GM21390 (cell line): Measurements from ENCODE around the gene TTC7B.

Experiments used
- ATAC-seq: cut with Tn5 transposase; IDR thresholded peaks from one replicate; pipeline ENCODE4 v1.9.1; 2021; ENCODE audit not compliant: unreplicated experiment

TTC7B gene

GRCh38 chr14:90580377-90581335, 235.6 kb downstream of the TTC7B start:
- ATAC-seq = no peak

GRCh38 chr14:90579816-90580215, 236.4 kb downstream of the TTC7B start:
- no peak for ATAC-seq

GRCh38 chr14:90579088-90579487, 237.1 kb downstream of the TTC7B start:
- no peak for ATAC-seq

DNA sequence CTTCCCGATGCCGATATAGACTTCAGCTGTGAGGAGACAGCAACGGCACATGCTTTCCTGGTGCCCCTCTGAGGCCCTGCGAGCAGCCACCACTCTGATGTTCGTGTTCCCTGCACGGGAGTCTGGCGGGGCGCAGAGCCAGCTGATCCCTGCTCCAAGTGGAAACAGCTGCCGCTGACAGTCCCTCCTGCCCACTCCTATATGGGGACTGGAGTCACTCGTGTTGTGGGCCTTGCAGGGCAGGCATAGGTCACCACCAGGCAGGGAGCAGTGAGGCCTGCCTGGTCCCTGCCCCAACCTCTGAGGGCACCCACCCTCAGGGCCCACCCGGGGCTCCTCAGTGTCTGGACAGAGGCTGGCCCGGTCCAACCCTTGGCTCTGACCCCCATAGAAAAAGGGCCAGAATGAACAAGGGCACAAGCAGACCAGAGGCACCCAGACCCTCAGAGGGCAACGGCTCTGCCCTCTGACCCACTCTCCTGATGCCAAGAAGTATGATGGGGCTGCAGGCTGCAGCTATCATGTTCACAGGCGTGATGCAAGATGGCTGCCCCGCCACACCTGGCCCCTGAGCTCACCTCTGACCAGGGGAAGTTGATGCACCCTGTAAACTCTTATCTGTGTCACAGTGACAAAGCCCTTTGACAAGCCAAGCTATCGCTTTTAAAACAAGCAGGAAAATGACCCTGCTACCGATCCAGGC, 237.8 kb downstream of the TTC7B start:
- ATAC-seq = no peak

GRCh38 chr14:90577661-90578282, 238.5 kb downstream of the TTC7B start:
- no peak for ATAC-seq

DNA sequence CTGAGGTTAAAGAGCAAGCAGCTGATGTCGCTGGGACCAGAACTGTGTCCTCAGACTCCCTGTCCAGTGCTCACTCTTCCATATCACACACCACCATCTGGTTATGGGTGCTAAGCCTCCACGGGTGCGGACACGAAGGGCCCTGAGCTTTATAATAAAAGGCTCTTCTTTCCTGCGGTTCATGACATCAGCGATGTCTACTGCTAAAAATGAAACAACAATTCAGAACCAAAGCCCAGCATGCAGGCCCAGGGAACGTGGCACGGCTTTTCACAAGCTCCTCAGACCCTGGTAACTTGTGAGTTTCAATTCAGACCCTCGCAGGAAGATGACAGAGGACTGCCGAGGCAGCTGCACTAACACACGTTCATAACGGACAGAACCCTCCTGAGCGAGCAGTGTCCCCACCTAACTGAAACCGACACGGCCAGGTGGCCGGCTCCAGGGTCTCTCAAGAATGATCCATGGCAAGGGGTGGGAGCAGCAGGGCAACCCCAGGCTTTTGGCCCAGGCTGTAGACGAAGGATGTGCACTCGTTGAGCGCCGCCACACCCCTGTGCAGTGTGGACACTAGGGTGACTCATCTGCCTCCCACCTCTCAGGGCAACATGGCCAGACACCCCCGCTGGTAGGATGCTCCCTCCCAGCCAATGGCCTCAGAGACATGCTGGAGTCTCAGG, 239.1 kb downstream of the TTC7B start:
- ATAC-seq = no peak

GRCh38 chr14:90576581-90576980, 239.6 kb downstream of the TTC7B start:
- ATAC-seq = no peak

- ATAC-seq = no peak
These were observed 240.4 kb downstream of the TTC7B start for GRCh38 chr14:90575781-90576180.

GRCh38 chr14:90575336-90575735, 240.9 kb downstream of the TTC7B start:
- ATAC-seq = no peak

DNA sequence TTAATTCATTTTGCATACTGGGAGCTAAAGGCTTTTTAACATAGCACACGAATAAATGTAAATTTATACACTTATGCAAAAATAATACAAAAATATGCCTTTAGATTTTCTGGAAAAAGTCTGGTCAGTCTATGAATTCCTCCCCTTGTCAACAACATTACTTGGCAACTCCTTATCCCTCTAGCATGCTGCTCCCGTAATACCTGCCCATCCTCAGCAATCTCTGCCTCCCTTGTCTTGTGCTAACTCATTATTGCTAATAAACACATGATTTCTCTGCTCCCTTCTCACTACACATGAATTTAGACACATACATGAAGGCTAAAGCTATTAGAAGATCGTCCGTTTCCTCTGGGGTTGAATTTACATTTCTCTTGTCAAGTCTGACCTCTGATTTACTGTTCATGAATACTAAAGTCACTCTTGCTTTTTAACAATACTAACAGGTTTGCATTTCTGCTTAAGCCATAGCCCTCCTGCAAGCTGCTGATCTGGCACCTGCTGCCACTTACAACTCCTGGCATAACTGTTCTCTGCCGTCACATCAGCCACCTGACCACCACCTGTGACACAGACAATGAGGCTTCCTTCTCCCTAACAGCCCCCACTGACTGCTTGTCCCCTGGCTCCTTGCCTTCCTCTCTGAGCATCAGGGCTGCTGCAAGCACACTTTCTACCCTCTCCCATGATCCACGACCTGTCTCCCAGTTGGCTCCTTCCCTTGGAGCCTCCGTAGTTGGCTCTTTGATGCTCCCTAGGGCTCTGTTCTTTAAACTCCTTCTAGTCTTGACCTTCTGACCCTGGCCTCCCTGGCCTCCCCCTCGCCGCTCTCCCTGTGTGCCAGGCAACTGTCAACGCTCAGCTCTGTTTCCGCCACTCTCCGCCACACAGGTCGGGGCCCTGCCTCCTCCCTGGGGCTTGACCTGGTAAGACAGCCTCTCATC, 241.8 kb downstream of the TTC7B start:
- no peak for ATAC-seq

- no peak for ATAC-seq
These were observed 242.7 kb downstream of the TTC7B start for GRCh38 chr14:90573385-90574105.

DNA sequence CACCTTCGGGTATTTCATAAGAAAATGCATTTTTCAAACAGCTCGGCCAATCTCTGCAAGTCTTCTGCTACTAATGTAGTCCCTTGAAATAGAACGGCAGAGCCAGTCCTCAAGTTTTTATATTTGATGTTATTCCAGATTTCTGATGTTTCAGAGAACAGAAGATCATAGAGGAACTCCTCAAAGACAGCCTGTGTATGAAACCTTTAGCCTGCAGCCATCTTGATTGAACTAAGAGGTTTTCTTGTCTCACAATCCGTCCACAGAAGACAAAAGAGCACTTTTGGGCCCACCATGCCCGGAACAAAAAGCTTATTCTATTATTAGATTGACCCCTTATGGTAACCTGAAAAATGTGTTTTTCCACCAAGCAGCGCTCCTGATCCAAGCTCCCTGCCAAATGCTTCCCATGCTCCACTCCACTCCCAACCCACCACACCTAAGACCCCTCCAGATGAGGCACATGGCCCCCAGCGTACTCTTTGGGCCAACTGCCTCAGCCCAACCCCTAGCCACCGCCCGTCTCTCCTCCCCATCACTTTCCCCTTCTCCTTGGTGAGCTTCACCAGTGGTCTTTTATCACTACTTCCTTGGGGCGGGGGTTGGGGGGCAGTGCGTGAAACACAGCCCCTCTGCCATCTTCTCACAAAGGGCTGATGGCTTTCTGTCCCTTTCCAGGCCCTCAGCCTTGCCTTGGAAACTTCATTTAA, 243.6 kb downstream of the TTC7B start:
- no peak for ATAC-seq

- no peak for ATAC-seq
These were observed 244.9 kb downstream of the TTC7B start for GRCh38 chr14:90571149-90571947.

- ATAC-seq = no peak
These were observed 245.8 kb downstream of the TTC7B start for GRCh38 chr14:90570461-90570860.

- ATAC-seq = no peak
These were observed 246.4 kb downstream of the TTC7B start for GRCh38 chr14:90569606-90570387.

DNA sequence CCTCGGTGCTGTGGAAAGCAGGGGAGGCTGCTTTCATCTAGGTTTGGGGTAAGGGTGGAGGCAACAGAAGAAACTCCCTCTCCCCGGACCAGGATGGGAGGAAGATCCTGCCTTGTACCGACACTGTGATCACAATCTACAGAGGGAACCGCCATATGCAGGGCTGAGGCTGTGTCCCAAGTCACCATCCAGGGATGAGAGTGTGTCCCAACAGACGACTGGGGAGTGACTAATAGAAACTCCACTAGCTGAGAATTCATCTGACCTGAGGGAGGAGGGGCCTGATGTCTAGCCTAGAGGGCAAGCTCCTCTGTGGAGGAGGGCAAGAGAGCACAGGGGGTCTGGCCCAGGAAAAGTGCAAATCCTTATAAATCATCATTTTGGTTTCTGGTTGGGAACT, 247.0 kb downstream of the TTC7B start:
- ATAC-seq = no peak

DNA sequence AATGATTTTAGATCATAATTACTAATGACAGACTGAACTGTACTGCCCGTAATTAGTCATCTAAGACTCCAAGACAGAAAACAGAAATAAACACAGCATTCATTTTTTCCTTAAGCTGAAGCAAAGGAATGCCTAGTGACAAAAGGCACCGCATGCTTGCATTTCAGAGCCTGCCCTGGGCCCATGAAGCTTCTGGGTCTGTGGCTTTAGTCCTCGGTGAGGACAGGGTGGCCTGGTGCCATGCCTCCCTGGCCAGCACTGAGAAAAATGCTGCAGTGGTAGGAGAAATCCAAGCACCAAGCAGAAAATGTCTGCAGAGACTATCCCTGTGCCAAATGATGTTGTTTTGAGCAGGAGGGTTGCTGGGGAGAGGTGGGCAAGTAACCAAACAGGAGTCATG, 247.8 kb downstream of the TTC7B start:
- ATAC-seq = no peak
